HG03521 (cell line): ENCODE data around the gene CDK17.
"Not testable (repeated sequence)": the region's sequence is repeated elsewhere in the genome, so short reads cannot be mapped to it uniquely, and the experiment has no call there.

Source experiments
- ATAC-seq: cut with Tn5 transposase; IDR thresholded peaks from one replicate; pipeline ENCODE4 v1.9.1; 2021; ENCODE audit warnings: mild to moderate bottlenecking, moderate library complexity; ENCODE audit not compliant: unreplicated experiment

CDK17 gene

DNA sequence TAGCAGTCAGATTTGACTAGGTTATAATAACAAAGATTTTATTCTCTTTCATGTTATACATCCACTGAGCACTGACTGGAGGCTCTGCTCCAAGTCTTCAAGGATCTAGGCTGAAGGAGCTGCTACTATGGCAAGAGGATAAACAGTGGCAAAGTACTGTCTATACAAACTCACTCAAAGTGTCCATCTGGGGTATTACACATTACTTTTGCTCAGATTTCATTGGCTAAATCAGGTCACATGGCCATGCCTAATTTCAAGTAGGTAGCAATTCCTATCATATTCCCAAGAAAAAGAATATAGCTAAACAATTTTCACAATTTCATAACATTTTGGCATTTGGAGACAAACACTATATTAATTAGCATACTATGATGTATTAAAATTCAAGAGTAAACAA lies 40.9 kb downstream of the CDK17 start:
- ATAC-seq: no peak

DNA sequence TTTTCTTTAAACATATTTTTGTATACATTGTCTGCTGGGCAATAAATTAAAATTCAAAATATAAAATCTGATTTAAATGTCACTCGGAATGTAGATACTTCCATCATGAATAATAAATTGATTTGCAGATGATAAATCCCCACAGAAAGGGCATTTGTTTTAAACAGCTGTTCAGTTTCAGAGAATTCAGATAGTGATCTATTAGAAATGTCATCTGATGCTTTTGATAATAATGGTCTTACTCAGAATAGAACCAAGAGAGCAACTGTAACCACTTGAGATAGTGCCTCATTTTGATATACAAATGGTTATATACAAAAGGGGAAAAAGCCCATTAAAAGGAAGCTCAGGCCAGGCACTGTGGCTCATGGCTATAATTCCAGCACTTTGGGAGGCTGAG lies 43.4 kb downstream of the CDK17 start:
- ATAC-seq: no peak

GRCh38 chr12:96354844-96355534 lies 45.2 kb downstream of the CDK17 start:
- ATAC-seq: no peak

DNA sequence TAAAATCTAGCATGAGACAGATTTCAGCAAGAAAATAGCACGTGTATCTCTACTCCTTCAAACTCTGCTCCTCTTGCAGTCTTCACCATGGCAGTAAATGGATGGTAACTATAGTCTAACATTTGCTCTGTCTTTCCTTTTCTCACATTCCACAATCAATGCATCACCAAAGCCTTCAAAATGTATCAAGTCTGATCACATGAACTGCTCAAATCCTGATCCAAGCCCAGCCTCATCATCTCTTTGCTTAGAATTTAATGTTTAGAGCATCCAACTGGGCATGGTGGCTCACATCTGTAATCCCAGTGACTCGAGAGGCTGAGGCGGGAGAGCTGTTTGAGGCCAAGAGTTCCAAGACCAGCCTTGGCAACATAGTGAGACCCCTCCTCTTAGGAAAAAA lies 45.9 kb downstream of the CDK17 start:
- ATAC-seq: no peak

DNA sequence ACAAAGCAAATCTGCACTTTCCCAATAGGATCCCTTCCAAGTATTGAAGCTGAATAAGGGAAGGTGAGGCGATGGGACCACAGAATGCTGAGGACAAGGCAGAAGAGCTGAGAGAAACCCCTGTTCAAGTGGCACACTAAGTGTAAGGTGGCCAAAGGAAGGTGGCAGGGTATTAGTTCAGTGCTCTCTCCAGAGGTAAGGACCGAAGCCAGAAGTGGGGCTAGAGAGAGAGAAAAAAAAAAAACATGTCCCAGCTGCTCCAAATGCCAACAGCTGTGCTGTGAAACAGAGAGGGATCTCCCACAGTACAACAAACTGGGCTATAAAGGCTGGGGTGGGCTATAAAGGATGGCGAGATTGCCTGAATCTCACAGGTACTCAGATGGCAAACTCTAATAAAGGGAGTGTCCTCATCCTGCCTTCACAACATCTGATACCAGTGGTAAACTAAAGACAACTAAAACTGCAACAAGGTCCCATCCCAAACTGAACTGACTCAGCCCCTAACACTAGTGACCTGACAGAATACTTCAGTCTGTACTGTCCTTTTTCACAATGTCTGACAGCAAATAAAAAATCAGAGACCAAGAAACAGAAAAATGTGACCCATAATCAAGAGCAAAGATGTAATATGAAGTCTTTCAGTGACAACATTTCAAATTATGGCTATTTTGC lies 47.9 kb downstream of the CDK17 start:
- ATAC-seq: no peak

GRCh38 chr12:96350982-96351381 lies 49.3 kb downstream of the CDK17 start:
- ATAC-seq: no peak

- ATAC-seq: no peak
Observed at GRCh38 chr12:96347130-96347699, 53.0 kb downstream of the CDK17 start.

DNA sequence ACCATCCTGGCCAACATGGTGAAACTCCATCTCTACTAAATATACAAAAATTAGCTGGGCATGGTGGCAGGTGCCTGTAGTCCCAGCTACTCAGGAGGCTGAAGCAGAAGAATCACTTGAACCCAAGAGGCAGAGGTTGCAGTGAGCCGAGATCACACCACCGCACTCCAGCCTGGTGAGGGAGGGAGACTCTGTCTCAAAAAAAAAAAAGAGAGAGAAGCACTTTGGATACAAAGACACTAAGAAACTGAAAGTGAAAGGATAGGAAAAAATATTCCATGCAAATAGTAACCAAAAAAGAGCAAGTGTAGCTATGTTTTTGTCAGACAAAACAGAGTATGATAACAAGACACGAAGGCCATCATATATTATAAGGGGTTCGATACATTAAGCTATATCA lies 53.5 kb downstream of the CDK17 start:
- not testable (repeated sequence) for ATAC-seq

DNA sequence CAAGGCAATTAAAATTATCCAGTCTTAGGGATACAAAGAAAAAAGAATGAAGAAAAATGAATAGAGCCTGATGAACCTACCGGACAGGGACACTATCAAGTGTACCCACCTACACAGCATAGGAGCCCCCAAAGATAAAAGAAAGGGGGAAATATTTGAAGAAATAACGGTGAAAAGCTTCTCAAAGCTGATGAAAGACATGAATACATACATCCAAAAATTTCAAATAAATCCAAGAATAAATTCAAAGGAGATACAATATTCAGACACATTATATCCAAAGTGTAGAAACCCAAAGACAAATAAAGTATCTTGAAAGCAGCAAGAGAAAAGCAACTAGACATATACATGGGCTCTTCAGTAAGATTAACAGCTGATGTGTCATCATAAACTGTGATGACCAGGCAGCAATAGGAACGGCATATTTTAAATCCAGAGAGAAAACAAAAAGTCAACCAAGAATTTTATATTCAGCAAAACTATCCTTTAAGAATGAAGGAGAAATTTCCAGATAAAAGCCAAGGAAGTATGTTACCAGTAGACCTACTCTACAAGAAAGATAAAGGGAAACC lies 56.0 kb downstream of the CDK17 start:
- ATAC-seq: no peak

- ATAC-seq: peak; percentile 73
Observed at GRCh38 chr12:96343347-96343954, 56.8 kb downstream of the CDK17 start.

GRCh38 chr12:96339666-96340065 lies 60.6 kb downstream of the CDK17 start:
- ATAC-seq: not testable (repeated sequence)

DNA sequence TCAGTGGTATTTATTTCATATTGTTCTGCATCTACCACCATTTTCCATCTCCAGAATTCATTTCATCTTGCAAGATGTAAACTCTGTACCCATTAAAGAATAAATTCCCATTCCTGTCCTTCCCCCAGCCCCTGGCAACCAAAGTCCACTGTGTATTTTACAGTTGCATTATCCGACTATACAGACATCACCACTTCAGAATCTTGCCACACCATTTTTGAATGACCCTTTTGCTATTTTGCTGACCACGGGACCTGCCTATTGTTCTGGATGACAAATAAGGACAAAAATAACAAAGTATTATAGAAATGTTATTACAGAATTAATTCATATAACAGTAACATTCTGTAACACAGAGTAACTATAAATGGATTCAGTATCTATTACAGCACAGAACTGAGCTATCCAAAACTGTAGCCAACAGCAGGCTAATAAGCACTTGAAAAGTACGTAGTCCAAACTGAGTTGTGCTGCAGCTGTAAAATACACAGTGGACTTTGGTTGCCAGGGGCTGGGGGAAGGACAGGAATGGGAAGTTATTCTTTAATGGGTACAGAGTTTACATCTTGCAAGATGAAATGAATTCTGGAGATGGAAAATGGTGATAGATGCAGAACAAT lies 61.3 kb downstream of the CDK17 start:
- no peak for ATAC-seq

- no peak for ATAC-seq
Observed at GRCh38 chr12:96337953-96338352, 62.3 kb downstream of the CDK17 start.

DNA sequence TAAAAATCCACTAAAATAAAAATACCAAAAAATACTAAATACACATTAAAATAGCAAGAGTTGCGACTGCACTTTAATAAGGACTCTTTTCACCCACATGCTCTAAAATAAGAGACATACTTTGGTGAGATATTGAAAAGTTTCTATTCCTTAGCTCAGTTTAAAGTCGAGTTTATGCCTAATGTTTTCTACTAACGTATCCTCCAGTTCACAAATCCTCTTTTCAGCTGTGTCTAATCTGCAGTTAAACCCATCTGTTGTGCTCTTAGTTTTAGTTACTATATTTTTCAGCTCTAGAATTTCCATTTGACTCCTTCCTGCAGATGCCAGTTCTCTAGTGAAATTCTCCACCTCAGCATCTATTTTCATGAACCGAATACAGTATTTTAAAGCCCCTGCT lies 63.8 kb downstream of the CDK17 start:
- ATAC-seq: no peak

- ATAC-seq: no peak
Observed at GRCh38 chr12:96335270-96335669, 65.0 kb downstream of the CDK17 start.

DNA sequence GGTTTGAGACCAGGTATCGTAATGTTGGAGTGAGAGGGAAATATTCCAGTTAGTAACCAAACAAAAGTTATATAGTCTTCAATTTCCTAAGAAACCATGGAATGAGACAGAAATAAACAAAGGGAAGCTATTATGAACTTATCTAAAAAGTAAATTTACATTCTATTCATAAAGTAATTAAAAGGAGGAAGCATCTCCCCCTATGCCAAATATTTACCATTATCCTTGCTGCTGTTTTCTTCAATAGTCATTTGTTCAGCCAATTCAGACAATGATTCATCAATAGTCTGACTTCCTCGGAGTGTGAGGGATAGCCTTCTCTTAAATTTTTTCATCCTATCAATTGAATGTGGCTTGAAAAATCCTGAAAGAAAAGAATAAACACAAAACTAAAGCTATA lies 65.7 kb downstream of the CDK17 start:
- no peak for ATAC-seq

- no peak for ATAC-seq
Observed at GRCh38 chr12:96329545-96329944, 70.7 kb downstream of the CDK17 start.

- ATAC-seq: no peak
Observed at GRCh38 chr12:96329018-96329417, 71.2 kb downstream of the CDK17 start.

DNA sequence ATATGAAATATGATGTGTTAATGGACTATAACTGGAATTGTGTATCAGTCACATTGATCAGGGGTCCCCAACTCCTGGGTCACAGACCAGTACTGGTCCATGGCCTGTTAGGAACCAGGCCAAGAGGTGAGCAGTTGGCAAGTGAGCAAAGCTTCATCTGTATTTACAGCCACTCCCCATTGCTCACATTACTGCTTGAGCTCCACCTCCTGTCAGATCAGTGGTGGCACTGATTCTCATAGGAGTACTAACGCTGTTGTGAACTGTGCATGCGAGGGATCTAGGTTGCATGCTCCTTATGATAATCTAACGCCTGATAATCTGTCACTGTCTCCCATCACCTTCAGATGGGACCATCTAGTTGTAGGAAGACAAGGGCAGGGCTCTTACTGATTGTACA lies 72.3 kb downstream of the CDK17 start:
- ATAC-seq: peak; percentile 36

DNA sequence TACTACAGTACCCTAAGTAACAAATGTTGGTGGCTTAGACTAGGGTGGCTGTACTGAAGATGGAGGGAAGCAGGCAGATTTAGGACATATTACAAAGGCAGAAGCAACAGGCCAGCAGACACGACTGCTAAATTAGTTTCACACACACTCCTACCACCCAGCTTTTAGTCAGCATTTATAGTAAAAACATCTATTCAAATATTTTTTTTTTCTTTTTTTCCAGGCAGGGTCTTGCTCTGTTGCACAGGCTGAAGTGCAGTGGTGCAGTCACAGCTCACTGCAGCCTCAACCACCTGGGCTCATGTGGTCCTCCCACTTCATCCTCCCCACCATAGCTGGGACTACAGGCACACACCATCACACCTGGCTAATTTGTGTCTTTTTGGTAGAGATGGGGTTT lies 72.9 kb downstream of the CDK17 start:
- ATAC-seq: peak; percentile 78

- no peak for ATAC-seq
Observed at GRCh38 chr12:96326628-96327227, 73.5 kb downstream of the CDK17 start.
